Adrenal gland (tissue), 5 donors: ENCODE measurements around the gene DLG2.

ENCODE experiments used
- CTCF ChIP-seq, 6 experiments: fragments of 450-650 bp in 4 of 6; fragments of 200-600 bp in 2 of 6; sonication (generic) in 1 of 6; IDR thresholded peaks; 1 replicate in 5 of 6; 2 replicates in 1 of 6; pipeline versions ENCODE4 v1.5.1 to v1.8.0; 2016 to 2021; ENCODE audit warnings: antibody characterized with exemption in 6 of 6, mild to moderate bottlenecking in 2 of 6, moderate library complexity in 1 of 6
- POLR2A ChIP-seq, 2 donors: fragments of 450-650 bp; IDR thresholded peaks; one replicate each; pipeline ENCODE4 v1.6.1; 2017; ENCODE audit warnings: antibody characterized with exemption in 2 of 2, mild to moderate bottlenecking in 2 of 2, moderate library complexity in 1 of 2
- donor health status: DM: no; HTN: no; CAD: no.

- no peak for TF ChIP-seq POLR2A (IDR thresholded peaks at IDR 0.05)
- TF ChIP-seq CTCF (IDR thresholded peaks at IDR 0.05): no peak
Observed at GRCh38 chr11:85137597-85137996, 489.5 kb downstream of the DLG2 start.
